Type B pancreatic cell (in vitro differentiated cells): Measurements from ENCODE around the gene B4GALNT4. TPM values are rescaled to one million over a fixed set of nuclear protein-coding genes. Genes with fewer than 3 reads are reported as not detected.

Experiments
- DNase-seq: peaks from one replicate; pipeline ENCODE4 v3.0.0; 2021; ENCODE audit warnings: mixed read lengths; ENCODE audit not compliant: unreplicated experiment; ENCODE audit errors: extremely low spot score
- H3K27ac Mint-ChIP-seq: 2 replicates; pipeline ENCODE4 v1.8.0; 2021; ENCODE audit warnings: mild to moderate bottlenecking, mixed read lengths
- H3K27me3 Mint-ChIP-seq: 2 replicates; pipeline ENCODE4 v1.8.0; 2021; ENCODE audit warnings: mixed read lengths
- H3K36me3 Mint-ChIP-seq: 2 replicates; pipeline ENCODE4 v1.8.0; 2021; ENCODE audit warnings: mixed read lengths
- H3K4me1 Mint-ChIP-seq: one replicate; pipeline ENCODE4 v1.8.0; 2021; ENCODE audit warnings: mixed read lengths; ENCODE audit not compliant: unreplicated experiment
- H3K4me3 Mint-ChIP-seq: 2 replicates; pipeline ENCODE4 v1.8.0; 2021; ENCODE audit warnings: mild to moderate bottlenecking, mixed read lengths
- H3K9me3 Mint-ChIP-seq: 2 replicates; pipeline ENCODE4 v1.8.0; 2021; ENCODE audit warnings: mixed read lengths
- total RNA-seq: library from RNA; stranded (reverse); gene quantifications from 2 replicates; pipeline ENCODE4 v1.2.1, GENCODE V29; 2021; ENCODE audit warnings: low replicate concordance
- TF ChIP-seq, protein P1 (sequence below): fragments of 200-600 bp; sonication (generic); conservative IDR thresholded peaks from 2 replicates; pipeline ENCODE4 v1.5.0; 2021; ENCODE audit warnings: antibody characterized with exemption, mild to moderate bottlenecking

B4GALNT4 gene
- total RNA-seq, 1 donor from 2014 or later: 185 TPM

DNA sequence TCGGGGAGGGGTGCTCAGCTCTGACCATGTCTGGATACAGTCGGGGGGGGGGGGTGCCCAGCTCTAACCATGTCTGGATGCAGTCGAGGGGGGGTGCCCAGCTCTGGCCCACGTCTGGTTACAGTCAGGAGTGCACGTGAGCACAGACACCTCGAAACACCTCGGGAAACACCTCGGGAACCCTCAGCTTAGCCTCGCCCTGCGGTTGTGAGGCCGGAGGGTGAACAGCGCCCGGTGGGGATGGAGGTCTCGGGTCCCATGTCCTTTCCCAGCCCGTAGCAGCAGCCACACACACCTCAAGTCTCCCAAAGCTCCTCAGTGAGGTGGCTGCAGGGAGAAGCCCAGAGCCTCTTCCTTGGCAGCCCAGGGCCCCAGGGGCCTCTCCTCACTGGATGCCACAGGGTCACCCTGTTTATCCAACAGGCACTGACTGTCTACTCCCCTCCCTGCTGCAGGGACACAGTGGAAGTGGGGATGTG is 43.4 kb downstream of the B4GALNT4 start:
- Mint-ChIP-seq H3K27me3 (peaks cover 18% of the 10 kb centered on the region), H3K4me3 (no peak overlapping the region), H3K9me3 (no peaks in the 10 kb centered on the region), H3K36me3 (no peaks in the 10 kb centered on the region), H3K4me1 (peaks cover 6% of the 10 kb centered on the region), H3K27ac (no peak overlapping the region)
- DNase-seq: no peak
- TF ChIP-seq, protein P1, sequence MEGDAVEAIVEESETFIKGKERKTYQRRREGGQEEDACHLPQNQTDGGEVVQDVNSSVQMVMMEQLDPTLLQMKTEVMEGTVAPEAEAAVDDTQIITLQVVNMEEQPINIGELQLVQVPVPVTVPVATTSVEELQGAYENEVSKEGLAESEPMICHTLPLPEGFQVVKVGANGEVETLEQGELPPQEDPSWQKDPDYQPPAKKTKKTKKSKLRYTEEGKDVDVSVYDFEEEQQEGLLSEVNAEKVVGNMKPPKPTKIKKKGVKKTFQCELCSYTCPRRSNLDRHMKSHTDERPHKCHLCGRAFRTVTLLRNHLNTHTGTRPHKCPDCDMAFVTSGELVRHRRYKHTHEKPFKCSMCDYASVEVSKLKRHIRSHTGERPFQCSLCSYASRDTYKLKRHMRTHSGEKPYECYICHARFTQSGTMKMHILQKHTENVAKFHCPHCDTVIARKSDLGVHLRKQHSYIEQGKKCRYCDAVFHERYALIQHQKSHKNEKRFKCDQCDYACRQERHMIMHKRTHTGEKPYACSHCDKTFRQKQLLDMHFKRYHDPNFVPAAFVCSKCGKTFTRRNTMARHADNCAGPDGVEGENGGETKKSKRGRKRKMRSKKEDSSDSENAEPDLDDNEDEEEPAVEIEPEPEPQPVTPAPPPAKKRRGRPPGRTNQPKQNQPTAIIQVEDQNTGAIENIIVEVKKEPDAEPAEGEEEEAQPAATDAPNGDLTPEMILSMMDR: no peak

- Mint-ChIP-seq H3K27ac (no peak overlapping the region), H3K9me3 (no peaks in the 10 kb centered on the region), H3K4me1 (peaks cover 8% of the 10 kb centered on the region), H3K27me3 (peaks cover 25% of the 10 kb centered on the region), H3K36me3 (no peaks in the 10 kb centered on the region), H3K4me3 (peak overlapping the region; percentile 17)
- TF ChIP-seq, protein P1: no peak
- DNase-seq: no peak
Measured at GRCh38 chr11:413120-414081, 44.1 kb downstream of the B4GALNT4 start.

GRCh38 chr11:414318-414857 is 45.1 kb downstream of the B4GALNT4 start:
- peak overlapping the region; percentile 41 for H3K4me3 Mint-ChIP-seq
- H3K27me3 Mint-ChIP-seq: peaks cover 31% of the 10 kb centered on the region
- H3K27ac Mint-ChIP-seq: no peak overlapping the region

DNA sequence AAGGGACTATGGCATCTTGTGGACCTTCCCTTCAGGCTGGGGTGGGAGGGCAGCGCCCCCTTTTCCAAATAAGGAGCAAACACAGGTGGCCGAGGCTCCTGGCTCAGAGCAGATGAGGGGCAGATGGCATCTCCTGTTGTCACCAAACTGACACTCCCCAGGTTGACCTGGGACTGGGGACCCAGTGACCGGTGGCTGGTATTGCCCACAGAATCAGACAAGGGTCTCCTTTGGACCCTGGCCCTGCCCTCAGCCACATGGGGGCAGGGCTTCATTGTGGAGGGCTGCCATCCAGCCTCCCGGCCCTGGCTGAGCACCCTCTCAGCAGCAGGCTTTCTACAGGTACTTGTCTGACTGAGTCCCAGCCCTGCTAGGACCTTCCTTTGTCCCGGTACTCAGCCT is 46.3 kb downstream of the B4GALNT4 start:
- Mint-ChIP-seq H3K4me1 (peaks cover 8% of the 10 kb centered on the region), H3K36me3 (no peaks in the 10 kb centered on the region), H3K27me3 (peaks cover 31% of the 10 kb centered on the region), H3K27ac (no peak overlapping the region), H3K4me3 (peak overlapping the region; percentile 81), H3K9me3 (no peaks in the 10 kb centered on the region)
- TF ChIP-seq, protein P1: no peak
- no peak for DNase-seq

More at GRCh38 chr11:414318-414857, 45.1 kb downstream of the B4GALNT4 start:
- no peak for DNase-seq
- Mint-ChIP-seq H3K4me1 (peaks cover 8% of the 10 kb centered on the region), H3K9me3 (no peaks in the 10 kb centered on the region), H3K36me3 (no peaks in the 10 kb centered on the region)
- TF ChIP-seq, protein P1: no peak

DNA sequence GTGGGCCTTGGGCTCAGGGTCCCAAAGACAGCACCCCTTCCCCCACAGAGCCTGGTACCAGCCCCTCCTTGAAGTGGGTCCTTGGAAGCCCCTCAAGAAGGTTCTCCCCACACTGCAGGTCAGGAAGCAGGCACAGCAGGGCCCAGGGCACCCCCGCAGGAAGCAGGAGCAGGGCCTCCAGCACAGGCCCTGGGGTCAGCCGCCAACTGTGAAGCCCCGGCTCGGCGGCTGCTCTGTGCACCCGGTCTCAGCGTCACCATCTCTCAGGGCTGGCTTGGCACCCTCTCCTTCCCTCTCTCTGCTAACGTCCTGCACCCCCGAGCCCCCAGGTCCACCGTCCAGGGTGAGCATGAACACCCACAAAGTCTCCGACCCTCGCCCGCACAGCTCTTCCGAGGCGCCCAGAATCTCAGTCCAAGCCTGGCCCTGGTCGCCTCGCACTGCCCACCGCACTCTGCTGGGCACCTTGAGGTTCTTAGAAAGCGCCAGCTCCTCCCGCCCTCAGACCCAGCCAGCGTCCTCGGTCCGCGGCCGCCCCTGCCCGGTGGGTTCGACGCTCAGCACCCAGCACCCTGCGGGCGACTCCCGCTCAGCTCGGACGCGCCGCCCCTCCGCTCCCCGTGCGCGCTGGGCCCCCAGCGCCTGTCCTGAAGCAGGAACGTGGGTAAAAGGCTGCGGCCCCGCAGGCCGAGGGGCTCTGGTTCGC is 46.9 kb downstream of the B4GALNT4 start:
- peaks cover 8% of the 10 kb centered on the region for H3K4me1 Mint-ChIP-seq
- H3K36me3 Mint-ChIP-seq: no peaks in the 10 kb centered on the region
- H3K4me3 Mint-ChIP-seq: peak overlapping the region; percentile 81
- H3K27me3 Mint-ChIP-seq: peaks cover 31% of the 10 kb centered on the region
- no peak for DNase-seq
- no peak overlapping the region for H3K27ac Mint-ChIP-seq
- TF ChIP-seq, protein P1: no peak
- no peaks in the 10 kb centered on the region for H3K9me3 Mint-ChIP-seq
